ENCODE data around the gene SLC31A1. TPM values are rescaled to one million over a fixed set of nuclear protein-coding genes. Genes with fewer than 3 reads are reported as not detected.

The SLC31A1 gene
- total and polyA plus RNA-seq, 2 donors (not counting 3 experiments of a cell fraction or from before 2014, with no cell fraction given): 13.5 to 22.7 TPM

GRCh38 chr9:113266174-113266573 lies 44.8 kb downstream of the SLC31A1 start:
- no peaks in the 10 kb centered on the region for H4K20me1 ChIP-seq (replicated peaks; ENCODE audit: control insufficient read depth, extremely low read depth, insufficient read depth, low read length)
- H3K9ac ChIP-seq (replicated peaks; ENCODE audit: extremely low read depth, insufficient read depth, low read length): no peak overlapping the region
- no peaks in the 10 kb centered on the region for H3K79me2 ChIP-seq (ENCODE audit: control insufficient read depth, insufficient read depth, low read length)
- ChIA-PET CTCF (interaction anchor here (0.6 to 1.1 kb wide), 2 partner anchors 18 to 45 kb away, joined by 3 read pairs; partner anchors contain the start of genes FKBP15 and SLC31A1), POLR2A (no interaction called here)
- intact Hi-C loops (cut with micrococcal nuclease): no loop called here
- BruUV-seq (replicated peaks): no TSS peak
- no peak overlapping the region for H2AFZ ChIP-seq (ENCODE audit: low read depth, low read length)
- TF ChIP-seq EZH2 (IDR thresholded peaks at IDR 0.05; ENCODE audit: borderline replicate concordance, low read depth, low read length, severe bottlenecking): no peak
- no peak for TF ChIP-seq CTCF (IDR thresholded peaks at IDR 0.05; ENCODE audit: extremely low read depth in 1 of 2, insufficient read depth in 1 of 2, low read depth in 1 of 2, low read length in 2 of 2)
- TF ChIP-seq FOS (IDR thresholded peaks at IDR 0.05; ENCODE audit: borderline replicate concordance, insufficient read depth, low read length): no peak
- DNase-seq (ENCODE audit: low read depth, low spot score) (no peak), FAIRE-seq (no peak)
- H3K9me1 ChIP-seq (replicated peaks; ENCODE audit: control insufficient read depth, extremely low read depth, insufficient read depth, low read length): no peaks in the 10 kb centered on the region
- no peaks in the 10 kb centered on the region for H3K4me1 ChIP-seq (ENCODE audit: control insufficient read depth, extremely low read depth, insufficient read depth, low read length)
- no peaks in the 10 kb centered on the region for H3K9me3 ChIP-seq (replicated peaks; ENCODE audit: control insufficient read depth, insufficient read depth, low read length)
- H3K4me3 ChIP-seq (replicated peaks in 1 of 3; ENCODE audit: insufficient read depth in 1 of 3, low read depth in 1 of 3, low read length in 3 of 3): no peak overlapping the region
- no peaks in the 10 kb centered on the region for H3K27me3 ChIP-seq (ENCODE audit: control insufficient read depth in 2 of 2, insufficient read depth in 2 of 2, low read length in 2 of 2)
- H3K4me2 ChIP-seq (ENCODE audit: insufficient read depth, low read length): no peak overlapping the region
- dilution Hi-C loops (cut with MboI; ENCODE audit: extremely low pct_ligation_motif_present, low sequenced_read_pairs): no loop called here
- peaks cover 11% of the 10 kb centered on the region in 2 experiments for H3K36me3 ChIP-seq (ENCODE audit: control insufficient read depth in 2 of 2, extremely low read depth in 1 of 2, insufficient read depth in 2 of 2, low read length in 2 of 2)
- H3K27ac ChIP-seq (ENCODE audit: insufficient read depth, low read depth, low read length): no peak overlapping the region

- Histone ChIP-seq H3K27ac (ENCODE audit: insufficient read depth, low read depth, low read length) (no peak overlapping the region), H3K79me2 (ENCODE audit: control insufficient read depth, insufficient read depth, low read length) (no peaks in the 10 kb centered on the region), H4K20me1 (replicated peaks; ENCODE audit: control insufficient read depth, extremely low read depth, insufficient read depth, low read length) (no peaks in the 10 kb centered on the region), H3K4me1 (ENCODE audit: control insufficient read depth, extremely low read depth, insufficient read depth, low read length) (no peaks in the 10 kb centered on the region), H3K4me3 (replicated peaks in 1 of 3; ENCODE audit: insufficient read depth in 1 of 3, low read depth in 1 of 3, low read length in 3 of 3) (no peak overlapping the region), H3K27me3 (ENCODE audit: control insufficient read depth in 2 of 2, insufficient read depth in 2 of 2, low read length in 2 of 2) (no peaks in the 10 kb centered on the region), H3K4me2 (ENCODE audit: insufficient read depth, low read length) (no peak overlapping the region), H3K9me3 (replicated peaks; ENCODE audit: control insufficient read depth, insufficient read depth, low read length) (no peaks in the 10 kb centered on the region), H3K9me1 (replicated peaks; ENCODE audit: control insufficient read depth, extremely low read depth, insufficient read depth, low read length) (no peaks in the 10 kb centered on the region), H3K9ac (replicated peaks; ENCODE audit: extremely low read depth, insufficient read depth, low read length) (no peak overlapping the region), H2AFZ (ENCODE audit: low read depth, low read length) (no peak overlapping the region), H3K36me3 (ENCODE audit: control insufficient read depth in 2 of 2, extremely low read depth in 1 of 2, insufficient read depth in 2 of 2, low read length in 2 of 2) (peaks cover 13 to 19% of the 10 kb centered on the region in 2 experiments)
- TF ChIP-seq MYC (IDR thresholded peaks at IDR 0.05; ENCODE audit: low read depth, low read length) (no peak), JUN (IDR thresholded peaks at IDR 0.05; ENCODE audit: borderline replicate concordance, insufficient read depth, insufficient read length, low read depth) (no peak), POLR2AphosphoS5 (IDR thresholded peaks at IDR 0.05; ENCODE audit: insufficient read depth, low read depth, low read length) (no peak), CTCF (IDR thresholded peaks at IDR 0.05; ENCODE audit: extremely low read depth in 1 of 2, insufficient read depth in 1 of 2, low read depth in 1 of 2, low read length in 2 of 2) (no peak), EZH2 (IDR thresholded peaks at IDR 0.05; ENCODE audit: borderline replicate concordance, low read depth, low read length, severe bottlenecking) (no peak)
- intact Hi-C loops (cut with micrococcal nuclease): no loop called here
- BruUV-seq (replicated peaks): no TSS peak
- CTCF ChIA-PET: no interaction called here
- dilution Hi-C loops (cut with MboI; ENCODE audit: extremely low pct_ligation_motif_present, low sequenced_read_pairs): no loop called here
- POLR2A ChIA-PET: no interaction called here
- FAIRE-seq (no peak), DNase-seq (ENCODE audit: low read depth, low spot score) (no peak)
Measured at GRCh38 chr9:113267911-113268566, 46.7 kb downstream of the SLC31A1 start.
